Smooth muscle cell (in vitro differentiated cells): ENCODE data around the gene B3GALNT1. TPM values are rescaled to one million over a fixed set of nuclear protein-coding genes. Genes with fewer than 3 reads are reported as not detected.
A peak's percentile ranks its signal among the peaks of the same experiment; 100 is the strongest.
"Not testable (repeated sequence)": the region's sequence is repeated elsewhere in the genome, so short reads cannot be mapped to it uniquely, and the experiment has no call there.

Source experiments
- DNase-seq: peaks from one replicate; lab custom pipeline; 2025; ENCODE audit not compliant: unreplicated experiment; lab: John Stamatoyannopoulos, UW
- H2AFZ ChIP-seq: fragments of 200-600 bp; sonication (generic); 2 replicates; pipeline ENCODE4 v1.6.0; 2016; ENCODE audit warnings: antibody characterized with exemption, low read depth, mild to moderate bottlenecking
- H3F3A ChIP-seq: fragments of 200-600 bp; sonication (generic); 2 replicates; pipeline ENCODE4 v1.6.0; 2017; ENCODE audit warnings: antibody characterized with exemption, low read depth
- H3K27ac ChIP-seq: fragments of 200-600 bp; sonication (generic); 2 replicates; pipeline ENCODE4 v1.5.1; 2016; ENCODE audit warnings: low read depth, mild to moderate bottlenecking
- H3K27me3 ChIP-seq: fragments of 200-600 bp; sonication (generic); 2 replicates; pipeline ENCODE4 v1.6.1; 2016; ENCODE audit warnings: low read depth, mild to moderate bottlenecking
- H3K36me3 ChIP-seq: fragments of 200-600 bp; sonication (generic); 2 replicates; pipeline ENCODE4 v1.5.1; 2016; ENCODE audit warnings: low read depth
- H3K4me1 ChIP-seq: fragments of 200-600 bp; sonication (generic); 2 replicates; pipeline ENCODE4 v1.5.1; 2016; ENCODE audit warnings: low read depth
- H3K4me2 ChIP-seq: fragments of 200-600 bp; sonication (generic); 2 replicates; pipeline ENCODE4 v1.6.0; 2016; ENCODE audit warnings: mild to moderate bottlenecking
- H3K4me3 ChIP-seq: fragments of 200-600 bp; sonication (generic); 2 replicates; pipeline ENCODE4 v1.5.1; 2016; ENCODE audit warnings: mild to moderate bottlenecking
- H3K79me2 ChIP-seq: fragments of 200-600 bp; sonication (generic); 2 replicates; pipeline ENCODE4 v1.6.0; 2016; ENCODE audit warnings: low read depth, mild to moderate bottlenecking
- H3K9ac ChIP-seq: fragments of 200-600 bp; sonication (generic); 2 replicates; pipeline ENCODE4 v1.6.0; 2016; ENCODE audit warnings: low read depth
- H3K9me3 ChIP-seq: fragments of 200-600 bp; sonication (generic); replicated peaks from 2 replicates; pipeline ENCODE4 v1.5.1; 2016; ENCODE audit warnings: low read depth
- H4K20me1 ChIP-seq: fragments of 200-600 bp; sonication (generic); 2 replicates; pipeline ENCODE4 v1.6.0; 2016; ENCODE audit warnings: low read depth
- CTCF ChIP-seq: fragments of 200-600 bp; sonication (generic); IDR thresholded peaks from 2 replicates; pipeline ENCODE4 v1.5.1; 2017; ENCODE audit warnings: borderline replicate concordance, mild to moderate bottlenecking, antibody characterized with exemption; ENCODE audit not compliant: insufficient read depth, poor library complexity, severe bottlenecking
- WGBS: methylation state at CpG from one replicate; pipeline ENCODE4 v1.1.7; 2016; ENCODE audit warnings: low lambda C conversion rate; 5-methylcytosine and 5-hydroxymethylcytosine counted together
- polyA plus RNA-seq: library from polyadenylated mRNA; unstranded; fragments of >200 nt; fragmentation: Nextera tagmentation; extraction: Ambion mirVana; gene quantifications from 2 replicates; pipeline ENCODE4 v1.2.1, GENCODE V29; 2016
- total RNA-seq: library from RNA; depleted of rRNA; stranded (reverse); fragments of >200 nt; gene quantifications from 2 replicates; pipeline ENCODE4 v1.2.3, GENCODE V29; 2014

Gene B3GALNT1
- total and polyA plus RNA-seq, 2 experiments from 2014 or later: 4.1 to 10.2 TPM

GRCh38 chr3:161042023-161042501, 63.1 kb downstream of the B3GALNT1 start:
- Histone ChIP-seq H4K20me1 (no peaks in the 10 kb centered on the region), H3K4me1 (no peaks in the 10 kb centered on the region), H3K36me3 (no peaks in the 10 kb centered on the region), H2AFZ (no peak overlapping the region), H3K4me3 (no peak overlapping the region), H3K27ac (peak overlapping the region; percentile 13), H3F3A (no peaks in the 10 kb centered on the region), H3K9ac (no peak overlapping the region), H3K4me2 (no peak overlapping the region), H3K9me3 (no peaks in the 10 kb centered on the region), H3K27me3 (no peaks in the 10 kb centered on the region), H3K79me2 (no peaks in the 10 kb centered on the region)
- DNase-seq: no peak
- TF ChIP-seq CTCF: no peak
- WGBS: 78% methylated on average over 2 of the region's 2 CpGs

- no peak overlapping the region for H2AFZ ChIP-seq
- no peaks in the 10 kb centered on the region for H3K79me2 ChIP-seq
- no peaks in the 10 kb centered on the region for H3K36me3 ChIP-seq
- no peaks in the 10 kb centered on the region for H3K9me3 ChIP-seq
- no peak overlapping the region for H3K9ac ChIP-seq
- no peak for TF ChIP-seq CTCF
- H4K20me1 ChIP-seq: no peaks in the 10 kb centered on the region
- no peak overlapping the region for H3K27ac ChIP-seq
- H3K4me2 ChIP-seq: no peak overlapping the region
- H3K27me3 ChIP-seq: no peaks in the 10 kb centered on the region
- no peak overlapping the region for H3K4me3 ChIP-seq
- no peak for DNase-seq
- no peaks in the 10 kb centered on the region for H3F3A ChIP-seq
- H3K4me1 ChIP-seq: no peaks in the 10 kb centered on the region
- WGBS: 54% methylated on average over 3 of the region's 3 CpGs
These were observed 66.4 kb downstream of the B3GALNT1 start for GRCh38 chr3:161038725-161039124.

- Histone ChIP-seq H3K36me3 (no peaks in the 10 kb centered on the region), H4K20me1 (no peaks in the 10 kb centered on the region), H3K9ac (no peak overlapping the region), H3K79me2 (no peaks in the 10 kb centered on the region), H3K27ac (no peak overlapping the region), H3K27me3 (no peaks in the 10 kb centered on the region), H3K4me1 (no peaks in the 10 kb centered on the region), H2AFZ (no peak overlapping the region), H3K4me3 (no peak overlapping the region), H3K4me2 (no peak overlapping the region), H3K9me3 (no peaks in the 10 kb centered on the region), H3F3A (no peaks in the 10 kb centered on the region)
- no peak for DNase-seq
- TF ChIP-seq CTCF: no peak
- 68% methylated on average over 2 of the region's 2 CpGs for whole genome bisulfite sequencing
These were observed 69.4 kb downstream of the B3GALNT1 start for GRCh38 chr3:161035711-161036110.

GRCh38 chr3:161034913-161035550, 70.1 kb downstream of the B3GALNT1 start:
- not testable (repeated sequence) for H3K4me2 ChIP-seq, H3K36me3 ChIP-seq

More at GRCh38 chr3:161034913-161035550, 70.1 kb downstream of the B3GALNT1 start:
- whole genome bisulfite sequencing: 31% methylated on average over 5 of the region's 5 CpGs
- peak overlapping the region; percentile 36 for H3K27ac ChIP-seq
- not testable (repeated sequence) for H4K20me1 ChIP-seq, H3F3A ChIP-seq, H3K27me3 ChIP-seq, H3K9ac ChIP-seq, H2AFZ ChIP-seq, H3K4me3 ChIP-seq, H3K4me1 ChIP-seq, H3K79me2 ChIP-seq, DNase-seq, H3K9me3 ChIP-seq

Other genes with a start within 250 kb of the B3GALNT1 start
- gene NMD3, start 116.0 kb upstream of the B3GALNT1 start, total RNA-seq: 70.1 and 84.7 TPM in 2 replicates
- 32.8 and 40.2 TPM in 2 replicates for gene NMD3, start 116.0 kb upstream of the B3GALNT1 start, polyA plus RNA-seq